DMS53 treated with DMSO at 0.1 percent for 48 hours (cell line): ENCODE data around the gene PIK3C2G.
"Not testable (repeated sequence)": the region's sequence is repeated elsewhere in the genome, so short reads cannot be mapped to it uniquely, and the experiment has no call there.

Source experiments
- DNase-seq: peaks from one replicate; lab custom pipeline; 2025; ENCODE audit not compliant: unreplicated experiment; lab: John Stamatoyannopoulos, UW

Gene PIK3C2G

GRCh38 chr12:18261273-18261672 lies at the start of gene PIK3C2G:
TSS of gene PIK3C2G (plus strand) at chr12:18261518. CDS start at chr12:18282082, 20,564 bp downstream.
- peak; percentile 97 for DNase-seq

- no peak for DNase-seq
Observed at GRCh38 chr12:18217966-18218365, 43.4 kb upstream of the PIK3C2G start.

GRCh38 chr12:18221726-18222125 lies 39.6 kb upstream of the PIK3C2G start:
- DNase-seq = no peak

GRCh38 chr12:18222699-18223098 lies 38.6 kb upstream of the PIK3C2G start:
- DNase-seq = no peak

GRCh38 chr12:18224745-18225144 lies 36.6 kb upstream of the PIK3C2G start:
- DNase-seq = peak; percentile 89

- DNase-seq = no peak
Observed at GRCh38 chr12:18239526-18239925, 21.8 kb upstream of the PIK3C2G start.

GRCh38 chr12:18242380-18243089 lies 18.8 kb upstream of the PIK3C2G start:
- DNase-seq = peak; percentile 37

- DNase-seq = no peak
Observed at GRCh38 chr12:18243238-18243637, 18.1 kb upstream of the PIK3C2G start.

- DNase-seq = no peak
Observed at GRCh38 chr12:18246066-18246465, 15.3 kb upstream of the PIK3C2G start.

- DNase-seq = peak; percentile 89
Observed at GRCh38 chr12:18250313-18250916, 10.9 kb upstream of the PIK3C2G start.

GRCh38 chr12:18254081-18254480 lies 7.2 kb upstream of the PIK3C2G start:
- no peak for DNase-seq

GRCh38 chr12:18255004-18255403 lies 6.3 kb upstream of the PIK3C2G start:
- DNase-seq = not testable (repeated sequence)

- no peak for DNase-seq
Observed at GRCh38 chr12:18257251-18257650, 4.1 kb upstream of the PIK3C2G start.

GRCh38 chr12:18258929-18259328 lies 2.4 kb upstream of the PIK3C2G start:
- no peak for DNase-seq

GRCh38 chr12:18259906-18260682 lies 1.2 kb upstream of the PIK3C2G start:
- no peak for DNase-seq

GRCh38 chr12:18261906-18262305 lies 588 bp downstream of the PIK3C2G start:
- DNase-seq = no peak

GRCh38 chr12:18262514-18262913 lies 1.2 kb downstream of the PIK3C2G start:
- DNase-seq = no peak

GRCh38 chr12:18264581-18265075 lies 3.3 kb downstream of the PIK3C2G start:
- DNase-seq = no peak

- DNase-seq = no peak
Observed at GRCh38 chr12:18267427-18268099, 6.2 kb downstream of the PIK3C2G start.

GRCh38 chr12:18270958-18271460 lies 9.7 kb downstream of the PIK3C2G start:
- no peak for DNase-seq

- no peak for DNase-seq
Observed at GRCh38 chr12:18275981-18276380, 14.7 kb downstream of the PIK3C2G start.
